SU-DHL-6 (cell line): Measurements from ENCODE around the gene BEGAIN.

Source experiments
- H2AFZ ChIP-seq: fragments of 200-600 bp; sonication (generic); 2 replicates; pipeline ENCODE4 v1.6.1; 2014; ENCODE audit warnings: low read depth, mild to moderate bottlenecking, moderate library complexity, mixed read lengths, antibody characterized with exemption, low read length; ENCODE audit not compliant: severe bottlenecking
- H3F3A ChIP-seq: fragments of 200-600 bp; shearing (Covaris generic); 2 replicates; pipeline ENCODE4 v1.6.0; 2016; ENCODE audit warnings: antibody characterized with exemption, mild to moderate bottlenecking; ENCODE audit not compliant: insufficient read depth
- H3K27ac ChIP-seq: fragments of 200-600 bp; sonication (generic); 2 replicates; pipeline ENCODE4 v1.5.1; 2016; ENCODE audit warnings: low read depth, mild to moderate bottlenecking, low read length, moderate library complexity, mixed read lengths
- H3K27me3 ChIP-seq: fragments of 200-600 bp; sonication (generic), shearing (Covaris generic); 2 replicates; pipeline ENCODE4 v1.6.0; 2014; ENCODE audit warnings: mild to moderate bottlenecking, low read length
- H3K36me3 ChIP-seq: fragments of 200-600 bp; sonication (generic); 2 replicates; pipeline ENCODE4 v1.6.1; 2014; ENCODE audit warnings: mild to moderate bottlenecking, low read length, mixed read lengths
- H3K4me2 ChIP-seq: fragments of 300-600, 200-600 bp; shearing (Covaris generic), sonication (generic); 2 replicates; pipeline ENCODE4 v1.6.0; 2014; ENCODE audit warnings: low read length, low read depth, mild to moderate bottlenecking; ENCODE audit not compliant: poor library complexity, severe bottlenecking
- H3K4me3 ChIP-seq: fragments of 200-600 bp; sonication (generic); 2 replicates; pipeline ENCODE4 v1.5.1; 2014; ENCODE audit warnings: antibody characterized with exemption, low read length, mild to moderate bottlenecking, mixed read lengths; ENCODE audit not compliant: insufficient read depth, poor library complexity, severe bottlenecking
- H3K79me2 ChIP-seq: fragments of 200-600 bp; sonication (generic); 2 replicates; pipeline ENCODE4 v1.6.1; 2014; ENCODE audit warnings: mild to moderate bottlenecking, low read length, moderate library complexity; ENCODE audit not compliant: insufficient read depth
- H3K9ac ChIP-seq: fragments of 200-600 bp; sonication (generic); 2 replicates; pipeline ENCODE4 v1.7.0; 2014; ENCODE audit warnings: mild to moderate bottlenecking, low read length
- H3K9me2 ChIP-seq: fragments of 200-600 bp; sonication (generic); replicated peaks from 2 replicates; pipeline ENCODE4 v1.6.1; 2014; ENCODE audit warnings: low read length; ENCODE audit not compliant: insufficient read depth
- H3K9me3 ChIP-seq: fragments of 200-600 bp; sonication (generic); 2 replicates; pipeline ENCODE4 v1.6.1; 2014; ENCODE audit warnings: low read length, mixed read lengths; ENCODE audit not compliant: insufficient read depth
- H4K20me1 ChIP-seq: fragments of 200-600 bp; sonication (generic); 2 replicates; pipeline ENCODE4 v1.6.1; 2014; ENCODE audit warnings: low read depth, mild to moderate bottlenecking, antibody characterized with exemption, low read length, moderate library complexity, mixed read lengths
- CTCF ChIP-seq: fragments of 200-600 bp; sonication (generic); IDR thresholded peaks from one replicate; pipeline ENCODE4 v1.5.1; 2017; ENCODE audit warnings: antibody characterized with exemption, mild to moderate bottlenecking, low read length, moderate library complexity; ENCODE audit not compliant: insufficient read depth, poor library complexity, severe bottlenecking
- EZH2phosphoT487 ChIP-seq: fragments of 200-600 bp; sonication (generic), shearing (Covaris generic); conservative IDR thresholded peaks from 2 replicates; pipeline ENCODE4 v1.6.1; 2018; ENCODE audit warnings: mild to moderate bottlenecking, antibody characterized with exemption, low read length, moderate library complexity, mixed read lengths

BEGAIN gene

GRCh38 chr14:100494645-100495044 is 92.6 kb downstream of the BEGAIN start:
- no peaks in the 10 kb centered on the region for H4K20me1 ChIP-seq
- H3K9me2 ChIP-seq, result no peaks in the 10 kb centered on the region
- H3K4me3 ChIP-seq, result no peak overlapping the region
- TF ChIP-seq EZH2phosphoT487 (no peak), CTCF (no peak)
- no peaks in the 10 kb centered on the region for H3K79me2 ChIP-seq
- H3F3A ChIP-seq, result no peaks in the 10 kb centered on the region
- H3K9ac ChIP-seq, result no peak overlapping the region
- H2AFZ ChIP-seq, result no peak overlapping the region
- no peak overlapping the region for H3K27ac ChIP-seq
- no peaks in the 10 kb centered on the region for H3K27me3 ChIP-seq
- H3K9me3 ChIP-seq, result no peaks in the 10 kb centered on the region
- H3K4me2 ChIP-seq, result no peak overlapping the region
- H3K36me3 ChIP-seq, result no peaks in the 10 kb centered on the region

GRCh38 chr14:100490252-100490651 is 97.0 kb downstream of the BEGAIN start:
- H3K4me3 ChIP-seq, result no peak overlapping the region
- H4K20me1 ChIP-seq, result no peaks in the 10 kb centered on the region
- H3K9me3 ChIP-seq, result no peaks in the 10 kb centered on the region
- H3F3A ChIP-seq, result no peaks in the 10 kb centered on the region
- H3K79me2 ChIP-seq, result no peaks in the 10 kb centered on the region
- H3K9me2 ChIP-seq, result no peaks in the 10 kb centered on the region
- TF ChIP-seq EZH2phosphoT487 (no peak), CTCF (no peak)
- H2AFZ ChIP-seq, result no peak overlapping the region
- H3K4me2 ChIP-seq, result no peak overlapping the region
- H3K27ac ChIP-seq, result no peak overlapping the region
- H3K9ac ChIP-seq, result no peak overlapping the region
- no peaks in the 10 kb centered on the region for H3K36me3 ChIP-seq
- no peaks in the 10 kb centered on the region for H3K27me3 ChIP-seq

- no peaks in the 10 kb centered on the region for H3K79me2 ChIP-seq
- H3K9me2 ChIP-seq, result no peaks in the 10 kb centered on the region
- no peak overlapping the region for H3K4me3 ChIP-seq
- TF ChIP-seq EZH2phosphoT487 (no peak), CTCF (no peak)
- no peaks in the 10 kb centered on the region for H3K27me3 ChIP-seq
- no peaks in the 10 kb centered on the region for H3K36me3 ChIP-seq
- H3K9ac ChIP-seq, result no peak overlapping the region
- no peaks in the 10 kb centered on the region for H3K9me3 ChIP-seq
- no peak overlapping the region for H3K27ac ChIP-seq
- H3K4me2 ChIP-seq, result no peak overlapping the region
- H4K20me1 ChIP-seq, result no peaks in the 10 kb centered on the region
- no peaks in the 10 kb centered on the region for H3F3A ChIP-seq
- H2AFZ ChIP-seq, result no peak overlapping the region
These were observed 99.2 kb downstream of the BEGAIN start for GRCh38 chr14:100488057-100488456.

GRCh38 chr14:100487304-100487703 is 99.9 kb downstream of the BEGAIN start:
- H3K27ac ChIP-seq, result no peak overlapping the region
- no peaks in the 10 kb centered on the region for H4K20me1 ChIP-seq
- no peaks in the 10 kb centered on the region for H3K79me2 ChIP-seq
- no peaks in the 10 kb centered on the region for H3K9me2 ChIP-seq
- H2AFZ ChIP-seq, result no peak overlapping the region
- H3K27me3 ChIP-seq, result no peaks in the 10 kb centered on the region
- H3K36me3 ChIP-seq, result no peaks in the 10 kb centered on the region
- no peak overlapping the region for H3K9ac ChIP-seq
- no peaks in the 10 kb centered on the region for H3F3A ChIP-seq
- H3K4me3 ChIP-seq, result no peak overlapping the region
- TF ChIP-seq CTCF, result no peak
- no peak for TF ChIP-seq EZH2phosphoT487
- no peak overlapping the region for H3K4me2 ChIP-seq
- H3K9me3 ChIP-seq, result no peaks in the 10 kb centered on the region
